HG03196 (cell line): ENCODE results near the gene CNTN5.

Source experiments
- ATAC-seq: cut with Tn5 transposase; IDR thresholded peaks from one replicate; pipeline ENCODE4 v1.9.1; 2021; ENCODE audit not compliant: unreplicated experiment

CNTN5 gene

DNA sequence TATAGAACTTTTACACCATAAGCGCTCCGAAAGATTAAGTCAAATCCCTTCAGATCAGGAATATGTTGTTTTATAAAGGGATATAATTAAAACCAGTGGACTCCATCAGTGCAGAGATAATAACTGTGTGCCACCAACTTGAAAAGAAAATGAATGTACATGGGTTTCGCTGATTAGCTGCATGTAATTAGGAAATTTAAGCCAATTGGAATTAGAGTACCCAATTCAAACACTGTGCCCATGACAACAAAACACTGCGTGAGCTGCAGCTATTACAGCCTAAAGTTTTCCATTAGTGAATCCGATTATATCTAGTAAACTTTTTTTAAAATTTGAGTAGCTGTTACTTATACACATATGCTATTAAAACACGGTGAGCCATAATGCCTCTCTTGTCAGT lies 1274.0 kb downstream of the CNTN5 start:
- ATAC-seq, result no peak

DNA sequence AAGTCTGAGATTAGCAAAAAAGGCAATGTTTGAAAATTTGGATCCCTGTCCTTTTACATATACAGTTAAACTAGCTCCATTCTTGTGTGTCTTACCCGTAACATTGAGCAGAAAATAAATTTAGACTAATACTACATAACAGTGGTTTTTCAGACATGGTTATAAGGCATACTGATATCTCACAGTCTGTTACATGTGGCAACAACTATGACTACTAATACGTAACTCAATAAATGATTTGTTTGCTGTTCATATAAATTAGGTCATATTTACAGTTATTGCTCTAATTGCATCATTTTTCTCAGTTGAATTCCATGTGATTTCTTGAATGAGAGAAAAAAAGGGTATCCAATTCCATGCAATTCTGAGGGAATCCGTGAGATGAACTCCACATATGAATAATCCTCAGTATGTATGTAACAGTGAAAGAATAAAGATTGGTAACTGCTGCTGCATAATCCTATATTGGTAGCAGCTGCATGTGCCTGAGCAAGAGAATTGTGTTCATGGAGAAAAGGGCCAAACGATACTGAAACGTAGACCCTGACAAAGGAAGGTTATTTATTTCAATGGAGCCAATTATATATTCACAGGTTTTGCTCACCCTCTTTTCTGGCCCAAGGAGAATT lies 1275.4 kb downstream of the CNTN5 start:
- no peak for ATAC-seq

GRCh38 chr11:100297516-100297915 lies 1276.8 kb downstream of the CNTN5 start:
- ATAC-seq, result no peak

GRCh38 chr11:100302824-100303223 lies 1282.1 kb downstream of the CNTN5 start:
- no peak for ATAC-seq

DNA sequence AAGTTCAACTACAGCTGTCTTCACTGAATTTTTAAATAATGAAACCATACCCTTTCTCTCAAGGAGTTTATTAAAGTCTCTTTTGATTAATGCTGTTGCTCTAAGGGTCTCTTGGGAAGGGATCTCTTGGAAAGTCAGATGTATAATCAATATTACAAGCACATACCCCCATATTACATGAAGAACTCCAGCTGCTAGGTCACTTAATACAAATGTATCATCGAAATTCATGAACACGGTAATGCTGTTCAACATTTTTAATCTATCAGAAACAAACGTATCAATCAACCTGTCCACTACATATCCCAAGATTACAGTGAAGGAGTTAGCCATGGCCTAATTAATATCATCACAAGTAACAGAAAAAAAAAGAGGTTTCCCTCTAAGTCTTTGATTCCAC lies 1283.1 kb downstream of the CNTN5 start:
- ATAC-seq, result no peak

- no peak for ATAC-seq
Observed at GRCh38 chr11:100308202-100308601, 1287.5 kb downstream of the CNTN5 start.

DNA sequence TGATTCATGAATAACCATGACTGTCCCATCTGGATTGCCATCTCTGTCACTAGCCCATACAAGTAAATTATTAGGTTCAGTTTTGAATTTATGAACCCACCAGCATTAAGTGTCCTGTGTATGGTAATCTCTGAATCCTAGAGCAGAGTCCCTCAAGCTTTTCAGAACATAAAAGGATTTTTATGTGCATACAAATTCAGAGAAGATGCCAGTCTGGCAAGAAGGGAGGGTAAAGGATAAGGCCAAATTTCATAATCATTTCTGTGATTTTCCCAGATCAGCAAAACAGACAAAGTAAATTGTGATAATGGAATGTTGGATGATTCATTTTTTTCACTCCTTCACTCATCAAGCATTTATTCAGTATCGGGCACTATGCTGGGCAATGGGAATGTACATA lies 1295.2 kb downstream of the CNTN5 start:
- ATAC-seq, result no peak

GRCh38 chr11:100316952-100317351 lies 1296.2 kb downstream of the CNTN5 start:
- no peak for ATAC-seq

GRCh38 chr11:100319691-100320090 lies 1298.9 kb downstream of the CNTN5 start:
- ATAC-seq, result no peak

- no peak for ATAC-seq
Observed at GRCh38 chr11:100328626-100329340, 1308.0 kb downstream of the CNTN5 start.

- no peak for ATAC-seq
Observed at GRCh38 chr11:100329352-100329751, 1308.6 kb downstream of the CNTN5 start.

DNA sequence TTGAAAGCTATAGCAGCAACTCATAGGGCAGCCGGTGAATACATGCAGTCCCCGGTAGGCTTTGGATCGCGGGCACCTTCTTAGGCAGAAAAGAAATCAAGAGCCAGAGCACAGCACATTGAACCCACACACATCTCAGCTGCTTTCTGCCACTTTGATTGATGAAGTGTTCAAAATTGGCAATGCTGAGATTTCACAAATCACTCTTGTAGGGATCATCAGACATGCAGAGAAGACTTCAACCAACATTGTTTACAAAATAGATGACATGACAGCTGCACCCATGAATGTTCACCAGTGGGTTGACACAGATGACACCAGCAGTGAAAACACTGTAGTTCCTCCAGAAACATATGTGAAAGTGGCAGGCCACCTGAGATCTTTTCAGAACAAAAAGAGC lies 1316.1 kb downstream of the CNTN5 start:
- no peak for ATAC-seq

- ATAC-seq, result no peak
Observed at GRCh38 chr11:100338144-100338840, 1317.5 kb downstream of the CNTN5 start.

DNA sequence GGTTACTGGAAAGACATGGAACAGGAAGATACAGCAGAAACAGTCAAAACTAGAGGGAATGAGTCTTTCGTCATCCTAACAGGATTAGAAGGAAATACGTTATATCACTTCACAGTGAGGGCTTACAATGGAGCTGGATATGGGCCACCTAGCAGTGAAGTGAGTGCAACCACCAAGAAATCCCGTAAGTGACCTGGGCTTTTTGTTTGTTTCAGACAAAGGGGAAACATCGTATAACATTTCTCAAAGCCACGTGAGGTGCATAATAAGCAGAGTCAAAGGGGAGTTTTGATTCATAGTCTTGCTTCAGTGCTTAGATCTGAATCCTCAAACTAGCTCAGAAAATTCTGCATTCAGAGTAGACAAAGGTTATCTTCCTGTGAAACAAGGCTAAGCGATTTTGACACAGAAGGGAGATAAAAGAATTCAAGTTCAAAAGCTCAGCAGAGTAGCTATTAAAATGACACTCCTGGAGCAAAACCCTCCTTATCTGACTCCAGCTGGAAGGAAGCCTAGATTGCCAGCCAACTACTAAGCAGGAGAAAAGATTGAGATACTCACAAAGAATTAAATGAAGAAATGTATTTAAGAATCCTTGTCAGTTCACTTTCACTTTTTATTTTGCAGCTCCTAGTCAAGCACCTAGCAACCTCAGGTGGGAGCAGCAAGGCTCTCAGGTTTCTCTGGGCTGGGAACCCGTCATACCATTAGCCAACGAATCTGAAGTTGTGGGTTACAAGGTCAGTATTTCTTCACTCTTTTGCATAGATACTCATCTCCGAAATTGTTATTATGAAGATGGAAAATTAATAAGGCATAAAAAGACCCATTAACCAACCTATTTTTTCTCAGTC lies 1319.9 kb downstream of the CNTN5 start:
- ATAC-seq, result no peak

DNA sequence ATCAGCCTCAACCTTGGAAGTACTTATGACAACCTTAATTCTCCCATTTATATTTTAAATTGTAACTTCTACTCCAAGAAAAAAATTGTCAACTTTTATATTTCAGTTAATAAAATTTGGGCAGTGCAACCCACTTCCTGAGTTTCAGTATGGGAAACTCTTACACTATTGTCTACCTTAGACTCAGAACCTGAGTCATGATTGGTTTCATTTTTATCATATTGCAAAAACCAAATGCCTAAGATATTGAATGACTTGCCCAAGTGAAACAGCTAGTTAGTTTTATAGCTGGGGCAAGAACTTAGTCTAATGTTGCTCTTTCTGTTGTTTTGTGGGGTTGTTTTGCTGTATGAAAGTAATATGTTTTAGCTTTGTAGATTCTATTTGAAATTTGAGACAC lies 1332.3 kb downstream of the CNTN5 start:
- ATAC-seq, result no peak

DNA sequence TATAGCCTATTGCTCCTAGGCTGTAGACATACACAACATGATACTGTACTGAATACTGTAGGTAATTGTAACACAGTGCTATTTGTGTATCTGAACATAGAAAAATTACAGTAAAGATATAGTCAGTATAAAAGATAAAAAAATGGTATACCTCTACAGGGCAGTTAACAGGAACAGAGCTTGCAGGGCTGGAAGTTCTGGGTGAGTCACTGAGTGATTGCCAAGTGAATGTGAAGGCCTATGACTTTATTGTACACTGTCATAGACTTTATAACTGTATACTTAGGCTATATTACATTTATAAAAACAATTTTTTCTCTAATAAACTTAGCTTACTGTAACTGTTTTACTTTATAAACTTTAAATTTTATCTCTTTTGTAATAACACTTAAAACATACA lies 1334.0 kb downstream of the CNTN5 start:
- ATAC-seq, result no peak

- ATAC-seq, result no peak
Observed at GRCh38 chr11:100356035-100356434, 1335.3 kb downstream of the CNTN5 start.

GRCh38 chr11:100359281-100359680 lies 1338.5 kb downstream of the CNTN5 start:
- no peak for ATAC-seq

DNA sequence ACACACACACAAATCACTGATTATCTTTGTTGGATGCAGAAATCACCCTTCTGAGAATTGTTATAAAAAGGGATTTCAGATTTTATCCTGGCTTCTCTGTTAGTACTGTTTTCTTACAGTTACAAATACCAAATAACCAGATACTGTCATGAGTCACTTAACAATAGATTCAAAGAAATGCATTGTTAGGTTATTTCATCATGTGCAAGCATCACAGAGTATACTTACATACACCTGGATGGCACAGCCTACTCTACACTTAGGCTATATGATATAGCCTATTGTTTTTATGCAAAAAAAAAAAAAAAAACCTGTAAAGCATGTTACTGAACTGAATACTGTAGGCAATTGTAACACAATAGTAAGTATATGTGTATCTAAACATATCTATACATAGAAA lies 1347.1 kb downstream of the CNTN5 start:
- ATAC-seq, result no peak

DNA sequence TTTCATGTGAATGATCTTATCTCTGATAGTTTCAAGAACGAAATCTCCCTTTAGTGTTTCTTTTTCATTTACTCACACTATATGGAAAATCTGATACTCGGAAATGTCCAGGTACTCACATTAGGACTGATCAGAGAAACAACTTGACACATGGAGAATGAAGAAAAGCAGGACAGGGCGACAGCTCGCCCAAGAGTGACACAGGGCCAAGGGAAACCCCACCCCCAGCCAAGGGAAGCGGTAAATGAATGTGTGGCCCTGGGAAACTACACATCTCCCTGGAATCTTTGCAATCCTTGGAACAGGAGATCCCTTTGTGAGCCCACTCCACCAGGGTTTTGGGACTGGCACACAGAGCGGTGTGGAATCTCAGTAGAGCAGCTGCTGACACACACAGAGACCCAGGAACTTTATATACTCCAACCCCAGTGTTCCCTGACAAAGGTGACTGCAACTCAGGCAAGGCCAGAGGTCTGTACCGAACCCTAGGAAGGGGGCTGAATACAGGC lies 1362.7 kb downstream of the CNTN5 start:
- no peak for ATAC-seq

GRCh38 chr11:100396266-100396665 lies 1375.5 kb downstream of the CNTN5 start:
- no peak for ATAC-seq
